ENCODE measurements around the gene PAK5.
"Not testable (repeated sequence)": the region's sequence is repeated elsewhere in the genome, so short reads cannot be mapped to it uniquely, and the experiment has no call there.

PAK5 gene

GRCh38 chr20:9686001-9686400 lies 152.9 kb downstream of the PAK5 start:
- DNase-seq (ENCODE audit: low read depth in 2 of 2): no peak

GRCh38 chr20:9685011-9685410 lies 153.9 kb downstream of the PAK5 start:
- no peak for DNase-seq (ENCODE audit: low read depth in 2 of 2)

GRCh38 chr20:9677100-9677623 lies 161.7 kb downstream of the PAK5 start:
- DNase-seq (ENCODE audit: low read depth in 2 of 2): no peak

GRCh38 chr20:9672981-9673380 lies 165.9 kb downstream of the PAK5 start:
- no peak for DNase-seq (ENCODE audit: low read depth in 2 of 2)

GRCh38 chr20:9672027-9672426 lies 166.8 kb downstream of the PAK5 start:
- no peak for DNase-seq (ENCODE audit: low read depth in 2 of 2)

- DNase-seq (ENCODE audit: low read depth in 2 of 2): no peak
Measured at GRCh38 chr20:9668381-9668780, 170.5 kb downstream of the PAK5 start.

GRCh38 chr20:9663423-9663822 lies 175.5 kb downstream of the PAK5 start:
- DNase-seq (ENCODE audit: low read depth in 2 of 2): no peak

GRCh38 chr20:9660236-9660868 lies 178.5 kb downstream of the PAK5 start:
- DNase-seq (ENCODE audit: low read depth in 2 of 2): no peak

- DNase-seq (ENCODE audit: low read depth in 2 of 2): no peak
Measured at GRCh38 chr20:9647741-9648140, 191.1 kb downstream of the PAK5 start.

GRCh38 chr20:9646375-9646774 lies 192.5 kb downstream of the PAK5 start:
- no peak for DNase-seq (ENCODE audit: low read depth in 2 of 2)

- no peak for DNase-seq (ENCODE audit: low read depth in 2 of 2)
Measured at GRCh38 chr20:9642882-9643281, 196.0 kb downstream of the PAK5 start.

GRCh38 chr20:9641499-9642000 lies 197.3 kb downstream of the PAK5 start:
- DNase-seq (ENCODE audit: low read depth in 2 of 2): not testable (repeated sequence)

GRCh38 chr20:9637889-9638288 lies 201.0 kb downstream of the PAK5 start:
- DNase-seq (ENCODE audit: low read depth in 2 of 2): no peak

- DNase-seq (ENCODE audit: low read depth in 2 of 2): no peak
Measured at GRCh38 chr20:9635750-9636149, 203.1 kb downstream of the PAK5 start.

GRCh38 chr20:9634327-9634726 lies 204.5 kb downstream of the PAK5 start:
- no peak for DNase-seq (ENCODE audit: low read depth in 2 of 2)

- no peak for DNase-seq (ENCODE audit: low read depth in 2 of 2)
Measured at GRCh38 chr20:9632991-9633390, 205.9 kb downstream of the PAK5 start.

GRCh38 chr20:9632265-9632664 lies 206.6 kb downstream of the PAK5 start:
- DNase-seq (ENCODE audit: low read depth in 2 of 2): no peak

- DNase-seq (ENCODE audit: low read depth in 2 of 2): no peak
Measured at GRCh38 chr20:9630554-9630953, 208.3 kb downstream of the PAK5 start.

GRCh38 chr20:9629831-9630230 lies 209.0 kb downstream of the PAK5 start:
- no peak for DNase-seq (ENCODE audit: low read depth in 2 of 2)

GRCh38 chr20:9628589-9628988 lies 210.3 kb downstream of the PAK5 start:
- no peak for DNase-seq (ENCODE audit: low read depth in 2 of 2)

GRCh38 chr20:9628141-9628540 lies 210.7 kb downstream of the PAK5 start:
- no peak for DNase-seq (ENCODE audit: low read depth in 2 of 2)

GRCh38 chr20:9627219-9627618 lies 211.7 kb downstream of the PAK5 start:
- no peak for DNase-seq (ENCODE audit: low read depth in 2 of 2)

GRCh38 chr20:9626357-9626756 lies 212.5 kb downstream of the PAK5 start:
- no peak for DNase-seq (ENCODE audit: low read depth in 2 of 2)

- no peak for DNase-seq (ENCODE audit: low read depth in 2 of 2)
Measured at GRCh38 chr20:9617940-9618339, 220.9 kb downstream of the PAK5 start.

Measured in stimulated activated CD4-positive, alpha-beta T cell treated with anti-CD3 and anti-CD28 coated beads, Interleukin-4, amount 100 ng/mL, for 48 hours (primary cell).